Measurements from ENCODE around the gene NOL4L. TPM values are rescaled to one million over a fixed set of nuclear protein-coding genes. Genes with fewer than 3 reads are reported as not detected.

NOL4L gene
- total RNA-seq, 2 experiments from 2014 or later = 39.1 to 41.1 TPM

DNA sequence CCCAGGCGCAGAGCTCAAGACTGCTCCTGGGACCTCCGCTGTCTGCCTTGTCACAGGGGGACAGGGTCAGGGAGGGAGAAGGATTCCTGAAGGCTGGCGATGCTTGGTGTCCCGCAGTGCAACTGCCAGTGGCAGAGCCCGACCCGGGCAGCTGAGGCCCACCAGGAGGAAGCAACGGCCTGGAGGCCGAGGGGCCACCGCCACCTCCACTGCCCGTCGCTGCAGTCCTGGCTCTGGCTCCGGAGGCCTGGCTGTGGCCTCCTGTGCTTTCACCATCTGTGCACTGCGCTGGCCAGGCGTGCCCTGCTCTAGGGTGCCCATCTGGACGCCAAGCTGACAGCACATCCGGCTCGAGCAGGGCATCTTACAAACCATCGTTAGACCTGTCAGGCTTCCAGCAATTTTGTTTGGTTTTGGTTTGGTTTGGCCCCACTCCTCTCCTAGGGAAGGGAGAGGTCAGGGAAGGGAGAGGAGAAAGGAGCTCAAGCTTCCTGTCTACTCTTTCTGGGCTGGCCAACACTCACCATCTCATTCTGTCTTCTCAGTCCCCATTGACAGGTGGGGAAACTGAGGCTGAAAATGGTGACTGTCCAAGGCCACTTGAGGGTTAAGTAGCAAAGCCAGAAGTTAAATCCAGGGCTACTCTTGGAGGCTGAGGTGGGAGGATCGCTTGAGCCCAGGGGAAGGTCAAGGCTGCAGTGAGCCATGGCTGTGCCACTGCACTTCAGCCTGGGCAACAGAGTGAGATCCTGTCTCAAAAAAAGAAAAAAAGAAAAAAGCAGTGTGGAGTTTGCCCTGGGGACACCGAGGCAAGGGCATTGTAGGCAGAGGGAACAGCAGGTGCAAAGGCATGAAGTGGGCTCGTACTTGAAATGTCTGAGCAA, 37.7 kb upstream of the NOL4L start:
- H3K36me3 Mint-ChIP-seq = no peaks in the 10 kb centered on the region
- H3K9me3 Mint-ChIP-seq = no peaks in the 10 kb centered on the region
- DNase-seq (no peak), ATAC-seq (ENCODE audit: low read depth) (no peak)
- peaks cover 2% of the 10 kb centered on the region for H3K27me3 Mint-ChIP-seq
- no peak overlapping the region for H3K27ac Mint-ChIP-seq
- H3K4me1 Mint-ChIP-seq = peaks cover 4% of the 10 kb centered on the region
- POLR2A ChIA-PET = no interaction called here
- no peak overlapping the region for H3K4me3 Mint-ChIP-seq

DNA sequence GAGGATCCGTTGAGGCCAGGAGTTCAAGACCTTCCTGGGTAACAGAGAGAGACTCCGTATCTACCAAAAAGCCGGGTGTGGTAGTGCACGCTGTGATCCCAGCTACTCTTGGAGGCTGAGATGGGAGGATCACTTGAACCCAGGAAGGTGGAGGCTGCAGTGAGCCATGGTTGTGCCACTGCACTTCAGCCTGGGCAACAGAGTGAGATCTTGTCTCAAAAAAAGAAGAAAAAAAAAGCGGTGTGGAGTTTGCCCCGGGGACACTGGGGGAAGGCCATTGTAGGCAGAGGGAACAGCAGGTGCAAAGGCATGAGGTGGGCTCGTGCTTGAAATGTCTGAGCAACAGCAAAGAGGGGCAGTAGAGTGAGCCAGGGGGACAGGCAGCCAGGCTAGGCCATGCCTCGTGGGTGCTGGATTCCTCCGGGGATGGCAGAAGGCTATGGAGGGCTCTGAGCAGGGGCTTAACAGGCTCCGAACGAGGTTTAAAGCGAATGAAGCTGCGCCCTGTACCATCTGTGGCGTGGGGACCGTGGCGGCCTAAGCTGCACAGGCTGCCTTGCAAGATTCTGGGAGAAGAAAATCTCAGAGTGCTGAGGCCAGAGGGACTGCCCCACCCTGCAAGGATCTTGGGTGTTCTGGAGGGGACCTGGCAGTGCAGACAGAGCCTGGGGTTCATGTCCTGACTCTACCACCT, 36.9 kb upstream of the NOL4L start:
- Mint-ChIP-seq H3K4me1 (no peaks in the 10 kb centered on the region), H3K27me3 (peaks cover 2% of the 10 kb centered on the region), H3K9me3 (no peaks in the 10 kb centered on the region), H3K27ac (no peak overlapping the region), H3K36me3 (no peaks in the 10 kb centered on the region), H3K4me3 (no peak overlapping the region)
- ATAC-seq (ENCODE audit: low read depth) (no peak), DNase-seq (no peak)
- POLR2A ChIA-PET = no interaction called here

DNA sequence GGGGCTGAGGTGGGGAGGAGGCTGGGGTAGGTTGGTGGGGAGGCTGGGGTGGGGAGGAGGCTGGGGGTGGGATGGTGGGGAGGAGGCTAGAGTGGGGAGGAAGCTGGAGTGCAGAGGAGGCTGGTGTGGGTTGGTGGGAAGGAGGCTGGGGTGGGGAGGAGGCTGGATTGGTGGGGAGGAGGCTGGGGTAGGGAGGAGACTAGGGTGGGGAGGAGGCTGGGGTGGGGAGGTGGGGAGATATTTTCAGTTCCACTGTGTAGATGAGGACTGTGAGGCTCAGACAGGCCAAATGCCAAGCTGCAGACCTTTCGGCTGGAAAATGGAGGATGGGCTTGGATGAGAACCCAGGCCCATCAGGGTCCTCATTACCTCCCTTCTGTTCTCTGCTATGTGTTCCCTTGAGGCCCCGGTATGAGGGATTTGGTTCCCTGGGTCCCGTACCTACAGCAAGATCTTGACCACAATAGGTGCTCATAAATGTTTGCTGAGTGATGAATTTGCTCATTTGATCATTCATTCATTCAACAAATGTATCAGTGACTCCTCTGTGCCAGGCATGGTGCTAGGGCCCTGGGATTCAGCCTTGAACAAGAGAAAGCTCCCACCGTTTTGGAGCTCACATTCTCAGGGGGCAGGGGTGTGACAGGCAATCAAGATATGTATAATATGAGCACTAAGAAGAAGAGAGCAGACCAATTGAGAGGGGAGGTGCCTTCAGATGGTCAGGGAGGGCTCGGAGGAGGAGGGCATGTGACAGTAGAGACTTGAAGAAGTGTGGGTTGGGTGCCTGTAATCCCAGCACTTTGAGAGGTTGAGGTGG, 36.1 kb upstream of the NOL4L start:
- DNase-seq (no peak), ATAC-seq (ENCODE audit: low read depth) (peak; percentile 27)
- Mint-ChIP-seq H3K4me1 (no peaks in the 10 kb centered on the region), H3K4me3 (no peak overlapping the region), H3K27me3 (peaks cover 2% of the 10 kb centered on the region), H3K27ac (no peak overlapping the region), H3K9me3 (no peaks in the 10 kb centered on the region), H3K36me3 (no peaks in the 10 kb centered on the region)
- POLR2A ChIA-PET = no interaction called here

DNA sequence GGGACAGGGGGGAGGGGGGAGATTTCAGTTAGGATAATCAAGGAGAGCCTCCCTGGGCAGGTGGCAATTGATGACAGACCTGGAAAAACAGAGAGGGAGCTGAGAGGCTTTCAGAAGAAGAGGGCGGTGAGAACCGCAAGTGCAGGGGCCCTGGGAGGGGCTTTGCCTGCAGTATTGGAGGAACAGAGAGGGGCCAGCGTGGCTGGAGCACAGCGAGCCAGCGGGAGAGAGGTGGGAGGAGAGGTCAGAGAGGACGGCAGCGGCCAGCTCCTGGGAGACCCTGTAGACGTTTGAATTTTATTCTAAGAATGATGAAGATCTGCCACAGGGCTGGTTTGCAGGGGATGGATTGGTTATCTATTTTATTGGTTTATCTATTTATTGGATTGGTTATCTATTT, 34.5 kb upstream of the NOL4L start:
- POLR2A ChIA-PET = no interaction called here
- no peak for ATAC-seq (ENCODE audit: low read depth)
- DNase-seq = no peak
- H3K36me3 Mint-ChIP-seq = no peaks in the 10 kb centered on the region
- peaks cover 3% of the 10 kb centered on the region for H3K4me1 Mint-ChIP-seq
- no peak overlapping the region for H3K27ac Mint-ChIP-seq
- no peak overlapping the region for H3K4me3 Mint-ChIP-seq
- H3K9me3 Mint-ChIP-seq = no peaks in the 10 kb centered on the region
- H3K27me3 Mint-ChIP-seq = no peaks in the 10 kb centered on the region

DNA sequence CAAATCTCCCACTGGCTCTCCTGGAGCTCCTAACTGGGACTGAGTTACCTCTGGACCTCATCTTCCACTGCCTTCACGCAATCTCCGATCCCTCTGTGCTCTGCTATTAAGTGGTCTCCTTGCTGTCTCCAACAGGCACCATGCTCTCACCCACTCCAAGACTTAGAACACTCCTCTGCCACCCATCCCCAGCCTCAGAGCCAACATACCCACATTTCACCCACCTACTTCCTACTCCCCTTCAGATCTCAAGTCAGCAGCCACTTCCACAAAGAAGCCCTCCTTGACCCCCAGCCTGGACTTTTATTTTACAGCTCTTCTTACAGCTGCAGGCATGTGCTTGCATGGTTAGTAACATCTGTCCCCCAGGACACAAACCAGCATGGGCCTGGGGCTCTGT, 29.6 kb upstream of the NOL4L start:
- ATAC-seq (ENCODE audit: low read depth) (no peak), DNase-seq (no peak)
- Mint-ChIP-seq H3K27ac (no peak overlapping the region), H3K4me3 (no peak overlapping the region), H3K36me3 (peaks cover 2% of the 10 kb centered on the region), H3K4me1 (peaks cover 5% of the 10 kb centered on the region), H3K9me3 (peaks cover 7% of the 10 kb centered on the region), H3K27me3 (peaks cover 4% of the 10 kb centered on the region)
- POLR2A ChIA-PET = no interaction called here

DNA sequence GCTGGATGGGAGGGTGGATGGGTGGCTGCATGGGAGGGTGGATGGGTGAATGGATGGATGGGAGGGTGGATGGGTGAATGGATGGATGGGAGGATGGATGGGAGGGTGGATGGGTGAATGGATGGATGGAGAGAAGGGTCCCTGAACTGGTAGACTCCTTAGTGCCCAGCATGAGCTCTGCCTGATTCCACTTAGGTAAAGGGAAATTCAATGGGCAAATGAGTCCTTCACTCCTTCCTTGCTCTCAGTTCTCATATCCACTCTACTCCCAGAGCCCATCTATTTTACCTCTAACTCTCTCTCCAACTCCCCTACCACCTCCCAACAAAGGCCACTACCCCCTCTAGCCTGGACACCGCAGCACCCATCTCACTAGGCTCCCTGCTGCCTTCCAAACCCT, 29.2 kb upstream of the NOL4L start:
- H3K4me1 Mint-ChIP-seq = peaks cover 5% of the 10 kb centered on the region
- H3K36me3 Mint-ChIP-seq = peaks cover 2% of the 10 kb centered on the region
- DNase-seq = no peak
- peaks cover 7% of the 10 kb centered on the region for H3K9me3 Mint-ChIP-seq
- no peak overlapping the region for H3K4me3 Mint-ChIP-seq
- ATAC-seq (ENCODE audit: low read depth) = no peak
- H3K27ac Mint-ChIP-seq = no peak overlapping the region
- POLR2A ChIA-PET = no interaction called here
- H3K27me3 Mint-ChIP-seq = peaks cover 4% of the 10 kb centered on the region

DNA sequence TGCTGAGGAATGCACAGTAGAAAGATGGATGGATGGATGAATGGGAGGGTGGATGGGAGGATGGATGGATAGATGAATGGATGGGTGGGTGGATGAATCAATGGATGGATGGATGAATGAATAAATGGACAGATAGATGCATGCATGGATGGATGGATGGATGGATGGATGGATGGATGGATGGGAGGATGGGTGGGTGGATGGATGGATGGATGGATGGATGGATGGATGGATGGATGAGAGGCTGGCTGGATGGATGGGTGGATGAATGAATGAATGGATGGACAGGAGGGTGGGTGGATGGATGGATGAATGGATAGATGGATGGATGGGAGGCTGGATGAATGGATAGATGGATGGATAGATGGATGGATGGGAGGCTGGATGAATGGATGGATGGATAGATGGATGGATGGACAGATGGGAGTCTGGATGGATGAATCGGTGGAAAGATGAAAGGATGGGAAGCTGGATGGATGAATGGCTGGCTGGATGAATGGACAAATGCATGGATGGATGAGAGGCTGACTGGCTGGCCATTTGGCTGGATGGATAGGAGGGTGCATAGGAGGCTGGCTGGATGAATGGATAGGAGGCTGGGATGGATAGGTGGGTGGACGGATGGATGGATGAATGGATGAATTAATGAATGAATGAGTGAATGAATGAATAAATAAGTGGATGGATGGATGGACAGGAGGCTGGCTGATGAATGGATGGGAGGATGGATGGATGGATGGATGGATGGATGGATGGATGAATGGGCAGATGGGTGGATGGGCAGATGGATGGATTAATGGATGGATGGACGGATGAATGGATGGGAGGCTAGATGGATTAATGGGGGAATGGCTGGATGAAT, 28.3 kb upstream of the NOL4L start:
- DNase-seq = no peak
- Mint-ChIP-seq H3K36me3 (peaks cover 2% of the 10 kb centered on the region), H3K27me3 (peaks cover 4% of the 10 kb centered on the region), H3K4me1 (peaks cover 5% of the 10 kb centered on the region), H3K27ac (no peak overlapping the region), H3K9me3 (peaks cover 7% of the 10 kb centered on the region), H3K4me3 (no peak overlapping the region)
- POLR2A ChIA-PET = no interaction called here
- ATAC-seq (ENCODE audit: low read depth) = no peak

DNA sequence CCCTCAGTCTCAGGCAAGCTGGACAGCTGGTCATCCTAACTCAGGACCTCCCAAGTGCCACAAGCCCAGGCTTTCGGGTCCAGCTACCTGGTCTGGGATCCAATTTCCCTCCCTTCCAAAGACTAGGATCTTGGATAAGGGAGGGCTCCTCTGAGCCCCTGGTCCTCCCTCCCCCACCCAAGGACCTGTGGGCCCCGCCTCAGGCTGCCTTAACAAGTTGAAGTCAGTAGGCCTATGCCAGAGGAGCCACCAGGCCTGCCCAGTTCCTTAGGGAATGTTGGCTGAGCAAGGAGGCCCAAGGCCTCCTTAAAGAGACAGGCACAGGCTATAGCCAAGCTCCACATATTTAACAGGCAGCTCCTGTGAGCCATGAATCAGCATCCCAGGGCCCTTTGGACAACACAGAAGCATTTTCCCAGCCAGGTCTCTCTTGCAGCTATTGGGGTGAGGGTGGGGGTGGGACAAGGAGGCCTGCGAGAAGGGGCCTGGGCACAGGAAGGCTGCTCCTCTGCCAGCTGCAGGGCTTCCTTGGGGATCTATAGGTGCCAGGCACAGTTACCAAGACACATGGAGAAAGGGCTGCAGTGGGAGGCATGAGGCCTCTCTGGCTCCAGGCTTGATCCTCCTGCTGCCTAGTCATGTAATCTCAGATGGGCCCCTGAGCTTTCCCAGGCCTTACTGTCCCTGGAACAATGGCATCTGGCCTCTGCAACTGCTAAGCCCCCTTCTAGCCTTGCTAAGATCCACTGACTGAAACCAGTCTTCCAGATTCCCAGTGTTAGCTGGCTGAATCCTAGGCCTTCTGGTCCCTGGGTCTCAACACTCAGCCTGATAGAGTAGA, 27.4 kb upstream of the NOL4L start:
- peaks cover 7% of the 10 kb centered on the region for H3K9me3 Mint-ChIP-seq
- peaks cover 4% of the 10 kb centered on the region for H3K27me3 Mint-ChIP-seq
- DNase-seq = no peak
- H3K4me3 Mint-ChIP-seq = no peak overlapping the region
- H3K27ac Mint-ChIP-seq = no peak overlapping the region
- ATAC-seq (ENCODE audit: low read depth) = no peak
- H3K36me3 Mint-ChIP-seq = peaks cover 2% of the 10 kb centered on the region
- POLR2A ChIA-PET = no interaction called here
- peaks cover 5% of the 10 kb centered on the region for H3K4me1 Mint-ChIP-seq

DNA sequence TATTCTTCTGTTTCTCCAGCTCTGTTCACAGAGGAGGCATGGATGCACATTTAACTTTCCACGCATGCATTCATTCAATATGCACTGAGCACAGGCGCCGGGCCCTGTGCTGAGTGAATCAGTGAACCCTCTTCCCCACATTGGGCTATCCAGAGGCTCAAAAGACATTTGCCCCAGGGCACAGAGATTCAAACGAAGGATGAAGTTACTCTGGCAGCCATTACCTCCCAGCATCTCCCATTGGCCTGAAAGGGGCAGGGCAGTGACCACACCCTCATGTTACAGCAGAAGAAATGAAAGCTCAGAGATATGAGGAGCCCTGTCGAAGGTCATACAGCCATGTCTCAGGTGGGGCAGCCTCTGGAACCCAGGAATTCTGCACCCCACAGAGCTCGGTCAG, 26.7 kb upstream of the NOL4L start:
- H3K36me3 Mint-ChIP-seq = peaks cover 2% of the 10 kb centered on the region
- POLR2A ChIA-PET = interaction anchor here (0.6 kb wide), 1 partner anchor 905 kb away, joined by 6 read pairs; no protein-coding TSS in a partner anchor
- H3K27me3 Mint-ChIP-seq = peaks cover 4% of the 10 kb centered on the region
- no peak for DNase-seq
- peaks cover 5% of the 10 kb centered on the region for H3K4me1 Mint-ChIP-seq
- ATAC-seq (ENCODE audit: low read depth) = no peak
- H3K27ac Mint-ChIP-seq = peak overlapping the region; percentile 13
- peaks cover 7% of the 10 kb centered on the region for H3K9me3 Mint-ChIP-seq
- no peak overlapping the region for H3K4me3 Mint-ChIP-seq

DNA sequence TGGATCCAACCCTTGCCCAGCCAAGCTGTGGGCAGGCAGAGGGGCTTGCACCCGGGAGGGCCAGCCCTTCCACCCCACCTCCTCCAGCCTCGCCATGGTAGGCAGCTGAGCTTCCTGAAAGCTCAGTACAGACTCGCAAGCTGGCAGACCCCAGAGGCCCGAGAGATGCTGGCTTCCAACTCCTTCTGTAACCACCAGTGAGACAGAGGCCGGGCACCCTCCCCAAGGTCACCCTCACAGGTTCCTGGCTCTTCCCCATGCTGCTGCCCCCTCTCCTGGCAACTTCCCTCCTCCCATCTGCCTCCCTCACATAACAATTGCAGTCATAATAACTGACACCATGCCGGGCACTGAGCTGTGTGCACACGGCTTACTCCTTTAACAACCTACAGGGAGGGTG, 26.2 kb upstream of the NOL4L start:
- Mint-ChIP-seq H3K36me3 (peaks cover 2% of the 10 kb centered on the region), H3K9me3 (peaks cover 7% of the 10 kb centered on the region), H3K27me3 (peaks cover 4% of the 10 kb centered on the region), H3K27ac (peak overlapping the region; percentile 46), H3K4me1 (peaks cover 5% of the 10 kb centered on the region), H3K4me3 (no peak overlapping the region)
- POLR2A ChIA-PET = interaction anchor here (0.6 kb wide), 1 partner anchor 904 kb away, joined by 6 read pairs; no protein-coding TSS in a partner anchor
- ATAC-seq (ENCODE audit: low read depth) = no peak
- no peak for DNase-seq

DNA sequence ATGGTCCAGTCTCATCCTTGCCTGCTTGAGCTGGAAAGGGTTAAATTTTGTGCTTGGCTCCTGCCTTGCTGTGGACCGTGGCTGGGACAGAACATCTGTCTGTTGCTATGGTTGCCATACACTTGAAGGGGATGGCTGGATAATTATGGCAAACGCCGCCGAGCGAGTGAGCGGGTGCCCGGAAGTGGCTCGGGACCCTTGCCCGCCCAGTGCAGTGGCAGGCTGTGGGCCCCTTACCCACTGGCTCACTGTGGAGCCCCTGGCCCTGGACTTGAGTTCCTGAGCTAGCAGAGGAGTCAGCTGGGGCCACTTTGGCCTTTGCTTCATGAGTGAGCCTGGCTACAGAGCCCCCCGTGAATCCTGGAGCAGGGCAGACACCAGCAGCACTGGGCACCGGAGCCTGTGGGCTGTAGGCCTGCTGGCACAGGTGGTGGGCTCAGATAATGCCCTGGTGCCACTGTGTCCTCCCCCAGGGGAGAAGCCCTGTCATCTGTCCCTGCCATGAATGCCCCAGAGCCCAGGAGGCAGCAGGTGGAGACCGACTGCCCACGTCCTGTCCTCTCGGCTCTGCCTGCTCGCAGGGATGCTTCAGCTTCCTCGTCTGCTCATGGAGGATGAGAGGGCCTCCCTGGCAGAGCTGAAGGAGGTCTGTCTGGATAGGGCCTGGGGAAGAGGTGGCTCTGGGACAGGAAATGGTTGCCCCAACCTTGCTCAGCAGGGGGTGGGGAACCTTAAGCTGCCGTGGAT, 25.5 kb upstream of the NOL4L start:
- no peak overlapping the region for H3K4me3 Mint-ChIP-seq
- POLR2A ChIA-PET = interaction anchor here (0.9 kb wide), 1 partner anchor 403 kb away, joined by 3 read pairs; the partner anchor contains the start of genes PLAGL2 and POFUT1
- peaks cover 7% of the 10 kb centered on the region for H3K9me3 Mint-ChIP-seq
- H3K27ac Mint-ChIP-seq = no peak overlapping the region
- H3K27me3 Mint-ChIP-seq = peaks cover 4% of the 10 kb centered on the region
- H3K4me1 Mint-ChIP-seq = peaks cover 4% of the 10 kb centered on the region
- H3K36me3 Mint-ChIP-seq = peaks cover 2% of the 10 kb centered on the region
- DNase-seq (no peak), ATAC-seq (ENCODE audit: low read depth) (peak; percentile 60)

Measured in activated naive CD8-positive, alpha-beta T cell treated with anti-CD3 and anti-CD28 coated beads, Interleukin-2, amount 10 ng/mL, durations not matched to agents 7 days and 5 days (primary cell).